ENCODE data around the gene RNU1-4.
"Not testable (repeated sequence)": the region's sequence is repeated elsewhere in the genome, so short reads cannot be mapped to it uniquely, and the experiment has no call there.

RNU1-4 gene

GRCh38 chr1:16740047-16740964, at the start of gene RNU1-4:
RNU1-4 (plus strand) TSS chr1:16740516.
- not testable (repeated sequence) for H3K27ac ChIP-seq

- not testable (repeated sequence) for H3K27ac ChIP-seq
Measured at GRCh38 chr1:16690971-16691682, 49.2 kb upstream of the RNU1-4 start.

GRCh38 chr1:16692283-16692682, 48.0 kb upstream of the RNU1-4 start:
- H3K27ac ChIP-seq, result not testable (repeated sequence)

GRCh38 chr1:16692717-16693448, 47.4 kb upstream of the RNU1-4 start:
- not testable (repeated sequence) for H3K27ac ChIP-seq

GRCh38 chr1:16693449-16694307, 46.6 kb upstream of the RNU1-4 start:
- not testable (repeated sequence) for H3K27ac ChIP-seq

GRCh38 chr1:16694308-16694702, 46.0 kb upstream of the RNU1-4 start:
- H3K27ac ChIP-seq, result not testable (repeated sequence)

GRCh38 chr1:16696507-16697150, 43.7 kb upstream of the RNU1-4 start:
- not testable (repeated sequence) for H3K27ac ChIP-seq

- H3K27ac ChIP-seq, result not testable (repeated sequence)
Measured at GRCh38 chr1:16697152-16697551, 43.2 kb upstream of the RNU1-4 start.

- H3K27ac ChIP-seq, result not testable (repeated sequence)
Measured at GRCh38 chr1:16699440-16699839, 40.9 kb upstream of the RNU1-4 start.

GRCh38 chr1:16700138-16700895, 40.0 kb upstream of the RNU1-4 start:
- H3K27ac ChIP-seq, result not testable (repeated sequence)

- not testable (repeated sequence) for H3K27ac ChIP-seq
Measured at GRCh38 chr1:16701189-16701588, 39.1 kb upstream of the RNU1-4 start.

GRCh38 chr1:16702280-16702679, 38.0 kb upstream of the RNU1-4 start:
- not testable (repeated sequence) for H3K27ac ChIP-seq

- H3K27ac ChIP-seq, result not testable (repeated sequence)
Measured at GRCh38 chr1:16703141-16703540, 37.2 kb upstream of the RNU1-4 start.

- not testable (repeated sequence) for H3K27ac ChIP-seq
Measured at GRCh38 chr1:16703602-16704001, 36.7 kb upstream of the RNU1-4 start.

- H3K27ac ChIP-seq, result not testable (repeated sequence)
Measured at GRCh38 chr1:16704076-16704475, 36.2 kb upstream of the RNU1-4 start.

- not testable (repeated sequence) for H3K27ac ChIP-seq
Measured at GRCh38 chr1:16704502-16705100, 35.7 kb upstream of the RNU1-4 start.

- not testable (repeated sequence) for H3K27ac ChIP-seq
Measured at GRCh38 chr1:16706302-16706701, 34.0 kb upstream of the RNU1-4 start.

Measured in 22Rv1 (cell line).